PFSK-1 (cell line): ENCODE results near the gene ACTN2.

ENCODE experiments used
- POLR2AphosphoS5 ChIP-seq: IDR thresholded peaks from 2 replicates; pipeline ENCODE4 v1.6.1; 2012; ENCODE audit warnings: low read depth, mild to moderate bottlenecking, control low read depth, low read length, moderate library complexity
- REST ChIP-seq, 2 experiments: IDR thresholded peaks; 2 replicates each; pipeline versions ENCODE4 v1.6.1 to v1.8.0; 2011 to 2012; ENCODE audit warnings: low read depth in 2 of 2, low read length in 2 of 2, control low read depth in 1 of 2, inconsistent platforms in 1 of 2, mild to moderate bottlenecking in 1 of 2, moderate library complexity in 1 of 2; ENCODE audit not compliant: insufficient read depth in 1 of 2
- SIN3A ChIP-seq: IDR thresholded peaks from 2 replicates; pipeline ENCODE4 v1.6.1; 2012; ENCODE audit warnings: mild to moderate bottlenecking, low read length, moderate library complexity, borderline replicate concordance; ENCODE audit not compliant: insufficient read depth
- TAF1 ChIP-seq: IDR thresholded peaks from 2 replicates; pipeline ENCODE4 v1.6.1; 2012; ENCODE audit warnings: low read length, control low read depth, borderline replicate concordance; ENCODE audit not compliant: insufficient read depth

- no peak for TF ChIP-seq REST (IDR thresholded peaks at IDR 0.05; ENCODE audit: insufficient read depth in 1 of 2, low read depth in 2 of 2, low read length in 2 of 2)
- TF ChIP-seq TAF1 = no peak
- no peak for TF ChIP-seq POLR2AphosphoS5
- TF ChIP-seq SIN3A = no peak
These were observed 6.4 kb downstream of the ACTN2 start for GRCh38 chr1:236692742-236693141.
